Globus pallidus (tissue), 1 donor: ENCODE data around the gene ADGRD1.

Experiments
- DNase-seq: peaks from one replicate; pipeline ENCODE4 v3.0.0-alpha.2; 2015; ENCODE audit warnings: low spot score

ADGRD1 gene

GRCh38 chr12:131091976-131092691 is 138.4 kb downstream of the ADGRD1 start:
- no peak for DNase-seq

- DNase-seq, result no peak
Measured at GRCh38 chr12:131092901-131093603, 139.3 kb downstream of the ADGRD1 start.

DNA sequence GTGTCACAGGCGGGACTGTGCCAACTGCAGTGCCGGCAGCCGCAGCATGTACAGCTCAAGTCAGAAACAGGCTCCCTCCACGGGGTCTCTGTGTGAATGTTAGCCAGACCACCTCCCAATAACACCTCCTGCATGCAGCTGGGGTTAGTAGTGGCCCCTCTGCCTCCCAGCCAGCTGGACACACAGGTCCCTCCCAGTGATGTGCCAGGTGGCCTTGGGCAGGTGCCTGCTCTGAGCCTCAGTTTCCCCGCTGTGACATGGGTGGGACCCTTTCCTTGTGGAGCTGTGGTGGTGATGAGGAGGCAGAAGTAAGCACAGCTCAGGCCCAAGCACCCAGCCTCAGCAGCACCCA is 139.9 kb downstream of the ADGRD1 start:
- no peak for DNase-seq

- DNase-seq, result no peak
Measured at GRCh38 chr12:131093971-131094830, 140.5 kb downstream of the ADGRD1 start.

DNA sequence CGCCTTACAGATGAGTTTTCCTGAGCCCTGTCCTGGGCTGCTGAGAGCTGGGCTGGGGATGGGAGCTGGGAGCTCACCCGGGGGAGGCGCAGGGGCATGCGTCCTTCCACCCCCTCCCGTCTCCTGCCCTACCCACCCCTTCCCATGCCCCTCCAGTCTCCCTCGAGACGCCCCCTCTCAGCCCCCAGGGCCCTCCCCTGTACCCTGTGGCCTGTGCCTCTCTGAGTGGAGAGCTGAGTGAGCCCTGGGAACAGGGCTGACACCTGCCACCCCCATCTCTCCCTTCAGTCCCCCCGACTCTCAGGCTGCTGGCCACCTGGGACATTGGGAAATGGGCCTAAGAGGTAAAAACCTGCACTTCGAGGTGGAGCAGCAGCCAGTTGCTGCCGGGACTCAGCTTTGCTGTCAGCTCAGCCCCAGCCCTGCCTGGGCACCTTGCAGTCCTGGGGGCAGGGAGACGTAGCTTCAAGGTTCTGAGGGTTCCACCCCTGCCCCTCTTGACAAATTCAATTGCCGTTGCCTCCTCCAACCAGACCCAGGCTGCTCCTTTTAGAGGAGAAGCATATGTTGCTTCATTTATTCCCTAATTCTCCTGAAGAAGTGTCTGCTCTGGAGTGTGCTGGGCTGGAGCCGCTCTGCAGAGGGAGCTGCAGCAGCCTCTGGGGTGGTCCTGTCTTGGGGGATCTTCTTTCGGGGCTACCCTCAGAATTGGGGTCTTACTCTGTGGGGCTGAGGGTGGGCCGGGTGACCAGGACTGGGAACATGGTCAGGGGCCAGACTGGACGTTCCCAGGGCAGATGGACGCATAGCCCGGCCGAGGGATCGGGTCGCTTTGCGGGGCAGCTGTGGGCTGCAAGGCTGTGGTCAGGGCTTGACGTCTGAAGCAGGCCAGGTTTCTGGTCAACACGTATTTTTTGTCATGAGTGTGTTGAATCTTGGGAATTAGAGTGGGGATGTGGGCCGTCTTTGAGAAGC is 141.4 kb downstream of the ADGRD1 start:
- DNase-seq, result no peak

- DNase-seq, result no peak
Measured at GRCh38 chr12:131095826-131096680, 142.3 kb downstream of the ADGRD1 start.

GRCh38 chr12:131096681-131097181 is 143.0 kb downstream of the ADGRD1 start:
- no peak for DNase-seq

DNA sequence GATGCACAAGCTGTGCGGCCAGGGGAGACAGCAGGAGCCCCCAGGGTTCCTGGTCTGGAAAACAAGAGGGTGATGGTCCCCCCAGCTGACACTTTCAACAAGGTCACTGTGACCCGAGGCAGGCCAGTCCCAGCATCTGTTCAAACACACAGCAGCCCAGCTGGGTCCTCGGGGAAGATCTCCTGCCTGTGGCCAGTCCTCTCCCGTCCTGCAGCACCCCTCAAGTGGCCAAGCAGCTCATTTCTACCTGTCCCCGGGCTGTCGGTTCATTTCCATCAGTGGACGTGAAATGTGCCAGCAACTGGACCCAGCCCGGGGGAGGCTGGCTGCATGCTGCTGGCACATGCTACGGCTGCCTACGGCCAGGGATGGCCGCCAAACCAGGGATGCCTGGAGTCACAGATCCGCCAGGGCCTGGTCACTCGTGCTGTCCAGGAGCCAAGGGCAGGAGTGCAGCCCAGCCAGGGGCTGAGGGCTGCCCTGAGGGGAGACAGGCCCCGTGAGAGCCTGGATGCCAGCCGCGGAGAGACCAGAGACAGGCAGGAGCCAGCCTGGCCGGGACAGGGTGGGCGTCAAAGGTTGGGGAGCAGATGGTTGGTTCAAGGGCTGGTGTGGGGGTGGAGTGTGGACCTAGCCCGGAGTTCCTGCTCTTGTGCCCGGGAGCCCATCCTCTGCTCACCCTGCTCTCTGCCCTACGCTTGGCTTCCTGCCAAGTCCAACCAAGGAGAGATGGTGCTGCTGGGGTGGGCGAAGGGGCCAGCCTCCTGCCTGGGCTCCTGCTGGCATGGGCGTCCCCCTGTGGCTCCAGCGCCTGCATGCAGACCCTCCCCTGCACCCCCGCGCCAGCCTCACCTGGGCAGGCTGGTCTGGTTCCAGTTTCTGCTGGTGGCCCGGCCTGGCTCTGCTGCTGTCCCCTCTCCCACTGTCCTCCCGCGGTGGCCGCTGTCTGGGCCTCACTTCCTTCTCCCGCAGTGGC is 143.8 kb downstream of the ADGRD1 start:
- no peak for DNase-seq

DNA sequence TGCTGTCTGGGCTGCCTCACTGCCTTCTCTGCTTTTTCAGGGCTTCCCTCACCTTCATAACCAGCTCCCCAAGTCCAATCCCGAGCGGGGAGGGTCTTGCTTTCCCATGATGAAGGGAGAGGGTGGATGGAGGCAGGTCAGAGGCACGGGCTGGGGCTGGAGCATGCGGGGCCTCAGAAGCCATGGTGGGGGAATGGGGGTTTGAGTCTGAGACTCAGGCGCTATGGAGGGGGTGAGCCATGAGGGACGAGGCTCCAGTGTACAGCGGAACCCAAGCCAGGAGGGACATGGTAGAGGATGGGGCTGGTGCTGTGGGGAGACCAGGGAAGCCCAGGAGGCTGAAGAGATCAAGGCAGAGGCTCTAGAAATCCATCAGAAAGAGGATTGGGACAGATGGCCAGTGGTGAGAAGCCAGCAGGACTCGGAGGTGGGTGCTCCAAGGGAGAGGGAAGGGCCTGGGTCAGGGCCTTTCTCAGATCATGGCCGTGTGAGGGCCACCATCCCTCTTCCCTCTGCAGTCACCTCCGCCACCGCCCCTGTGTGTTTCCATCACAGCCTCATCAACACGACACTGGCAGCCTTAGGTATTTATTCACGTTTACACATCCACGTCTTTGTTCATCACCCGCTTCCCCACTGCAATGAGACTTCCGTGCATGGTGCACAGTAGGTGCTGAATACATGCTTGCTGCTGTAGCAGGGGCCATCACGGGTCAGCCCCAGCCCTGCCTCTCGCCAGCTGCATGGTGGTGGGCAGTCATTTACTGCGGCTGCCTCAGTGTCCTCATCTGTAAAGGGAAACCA is 144.7 kb downstream of the ADGRD1 start:
- DNase-seq, result no peak

DNA sequence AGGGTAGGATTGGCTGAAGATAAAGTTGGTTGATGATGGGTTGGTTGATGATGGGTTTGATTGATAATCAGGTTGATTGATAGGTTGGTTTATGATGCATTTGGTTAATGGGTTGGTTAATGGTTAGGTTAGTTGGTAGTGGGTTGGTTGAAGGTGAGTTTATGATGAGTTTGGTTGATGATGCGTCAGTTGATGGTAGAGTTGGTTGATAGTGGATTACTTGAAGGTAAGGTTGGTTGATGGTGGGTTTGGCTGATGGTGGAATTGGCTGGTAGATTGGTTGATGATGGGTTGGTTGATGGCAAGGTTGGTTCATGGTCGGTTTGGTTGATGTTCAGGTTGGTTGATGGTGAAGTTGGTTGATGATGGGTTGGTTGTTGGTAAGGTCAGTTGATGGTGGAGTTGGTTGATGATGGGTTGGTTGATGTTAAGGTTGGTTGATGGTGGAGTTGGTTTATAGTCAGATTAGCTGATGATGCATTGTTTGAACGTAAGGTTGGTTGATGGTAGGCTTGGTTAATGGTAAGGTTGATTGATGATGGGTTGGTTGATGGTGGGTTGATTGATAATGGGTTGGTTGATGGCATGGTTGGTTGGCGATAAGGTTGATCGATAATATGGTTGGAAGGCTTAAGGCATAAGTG is 146.4 kb downstream of the ADGRD1 start:
- DNase-seq, result no peak

DNA sequence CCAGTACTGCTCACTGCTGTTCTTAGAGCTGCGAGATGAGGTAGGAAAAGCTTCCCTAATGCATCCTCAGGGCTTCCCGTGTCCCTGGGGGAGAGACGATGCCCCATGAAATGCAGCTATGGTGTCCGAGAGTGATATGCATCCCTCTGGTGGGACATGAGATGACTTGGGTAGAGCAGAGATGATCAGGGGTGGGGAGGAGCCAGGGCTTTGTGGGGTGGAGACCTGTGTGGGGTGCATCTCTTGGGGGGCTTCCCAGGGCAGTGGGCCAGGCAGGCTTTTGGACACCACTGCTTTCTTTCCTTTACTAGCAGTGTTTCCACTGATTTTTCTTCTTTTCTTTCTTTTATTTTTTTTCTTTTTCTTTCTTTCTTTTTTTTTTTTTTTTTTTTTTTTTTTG is 147.3 kb downstream of the ADGRD1 start:
- no peak for DNase-seq

- DNase-seq, result no peak
Measured at GRCh38 chr12:131101703-131102492, 148.2 kb downstream of the ADGRD1 start.

GRCh38 chr12:131102493-131102931 is 148.8 kb downstream of the ADGRD1 start:
- no peak for DNase-seq

GRCh38 chr12:131102991-131103668 is 149.4 kb downstream of the ADGRD1 start:
- no peak for DNase-seq

DNA sequence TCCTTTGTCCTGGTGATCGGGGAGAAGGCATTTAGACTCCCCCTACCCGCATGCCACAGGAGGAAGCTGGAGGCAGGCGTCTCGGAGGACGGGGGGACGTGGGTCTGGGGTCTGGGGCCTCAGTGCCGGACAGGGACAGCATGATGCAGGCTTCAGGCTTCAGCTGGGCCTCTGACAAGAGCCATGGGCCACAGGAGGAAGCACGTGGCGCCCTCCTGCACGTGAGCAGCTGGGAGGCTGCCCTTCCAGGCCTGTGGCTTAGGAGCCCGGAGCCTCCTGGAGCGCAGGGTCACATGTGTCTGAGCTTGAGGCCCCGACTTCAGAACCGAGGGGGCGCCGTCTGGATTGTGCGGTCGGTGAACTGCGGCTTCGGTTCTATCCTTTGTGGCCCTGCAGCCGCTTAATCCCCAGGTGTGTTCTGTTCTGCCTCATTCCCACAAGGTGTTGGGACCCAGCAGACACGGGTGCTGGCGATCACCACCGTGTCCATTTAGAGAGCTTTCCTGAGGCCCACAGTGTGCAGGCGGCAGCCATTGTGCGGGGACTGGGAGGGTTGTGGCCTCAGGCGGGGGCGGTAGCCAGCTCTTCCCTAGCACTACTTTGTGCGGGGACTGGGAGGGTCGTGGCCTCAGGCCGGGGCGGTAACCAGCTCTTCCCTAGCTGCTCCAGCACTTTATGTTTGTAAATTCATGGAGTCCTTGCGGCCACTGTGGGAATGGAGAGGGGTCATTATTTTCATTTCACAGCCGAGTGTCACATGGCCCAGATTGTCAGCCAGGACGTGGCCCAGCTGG is 150.2 kb downstream of the ADGRD1 start:
- DNase-seq, result no peak
